Erythroblast (primary cell): ENCODE measurements around the gene TBCEL.

Source experiments
- GATA1 ChIP-seq: IDR thresholded peaks from 2 replicates; pipeline ENCODE4 v1.6.1; 2011; ENCODE audit warnings: low read depth, mild to moderate bottlenecking, control low read depth, low read length, moderate library complexity
- POLR2A ChIP-seq: IDR thresholded peaks from 2 replicates; pipeline ENCODE4 v1.6.1; 2011; ENCODE audit warnings: mild to moderate bottlenecking, low read length

DNA sequence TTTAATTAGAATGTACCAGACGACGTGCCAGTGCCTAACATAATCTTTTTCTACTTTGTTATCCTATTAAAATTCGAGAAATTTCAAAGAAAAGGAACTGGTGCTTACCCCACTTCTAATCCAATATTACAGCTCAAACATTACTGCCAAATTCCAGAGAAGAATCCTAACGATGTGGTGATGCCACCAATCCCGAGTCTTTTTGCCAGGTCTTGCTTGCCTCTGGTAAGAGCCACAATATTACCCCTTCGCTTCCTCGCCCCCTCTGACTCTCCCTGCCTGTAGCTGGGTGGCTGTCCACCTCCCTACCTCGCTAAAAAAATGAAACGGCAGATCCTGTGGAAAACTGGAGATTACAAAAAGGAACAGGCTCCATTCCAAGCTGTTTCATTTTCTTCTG is 49.4 kb upstream of the TBCEL start:
- no peak for TF ChIP-seq POLR2A
- no peak for TF ChIP-seq GATA1
